ENCODE results near the gene NGFR.

The NGFR gene

DNA sequence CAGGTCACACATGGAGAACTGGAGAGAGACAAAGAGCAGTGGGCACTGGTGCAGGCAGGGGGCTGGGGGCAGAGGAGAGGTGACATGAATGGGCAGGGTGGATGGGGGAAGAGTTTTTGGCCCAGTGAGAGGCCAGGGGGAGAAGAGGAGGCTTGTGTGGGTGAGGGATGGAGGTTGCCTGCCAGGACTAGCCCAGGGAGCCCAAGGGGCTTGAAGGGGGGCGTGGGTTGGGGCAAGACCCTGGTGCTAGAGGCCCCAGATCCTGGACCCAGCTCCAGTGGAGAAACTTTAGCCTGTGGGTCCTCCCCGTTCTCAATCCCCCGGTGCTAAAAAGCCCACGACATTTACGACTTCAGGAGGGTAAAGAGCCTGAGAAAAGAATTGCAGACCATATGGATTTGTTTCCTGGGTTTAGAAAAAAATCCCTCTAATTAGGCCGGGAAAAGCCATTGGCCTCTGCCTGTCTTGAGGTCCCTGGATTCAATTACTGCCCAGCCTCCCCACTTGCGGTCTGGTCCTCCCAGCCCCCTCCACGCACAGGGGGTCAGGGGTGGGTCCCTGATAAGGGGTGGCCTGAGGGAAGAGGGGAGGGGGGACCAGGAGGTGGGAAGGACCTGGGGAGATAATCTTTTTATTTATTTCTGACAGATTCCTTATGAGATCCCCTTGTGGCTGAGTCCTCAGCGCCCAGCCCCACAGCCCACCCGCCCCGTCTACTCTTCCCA, 33.0 kb downstream of the NGFR start:
- no peak overlapping the region for H3K4me3 ChIP-seq (ENCODE audit: low read depth, low read length)
- TF ChIP-seq, protein P1, sequence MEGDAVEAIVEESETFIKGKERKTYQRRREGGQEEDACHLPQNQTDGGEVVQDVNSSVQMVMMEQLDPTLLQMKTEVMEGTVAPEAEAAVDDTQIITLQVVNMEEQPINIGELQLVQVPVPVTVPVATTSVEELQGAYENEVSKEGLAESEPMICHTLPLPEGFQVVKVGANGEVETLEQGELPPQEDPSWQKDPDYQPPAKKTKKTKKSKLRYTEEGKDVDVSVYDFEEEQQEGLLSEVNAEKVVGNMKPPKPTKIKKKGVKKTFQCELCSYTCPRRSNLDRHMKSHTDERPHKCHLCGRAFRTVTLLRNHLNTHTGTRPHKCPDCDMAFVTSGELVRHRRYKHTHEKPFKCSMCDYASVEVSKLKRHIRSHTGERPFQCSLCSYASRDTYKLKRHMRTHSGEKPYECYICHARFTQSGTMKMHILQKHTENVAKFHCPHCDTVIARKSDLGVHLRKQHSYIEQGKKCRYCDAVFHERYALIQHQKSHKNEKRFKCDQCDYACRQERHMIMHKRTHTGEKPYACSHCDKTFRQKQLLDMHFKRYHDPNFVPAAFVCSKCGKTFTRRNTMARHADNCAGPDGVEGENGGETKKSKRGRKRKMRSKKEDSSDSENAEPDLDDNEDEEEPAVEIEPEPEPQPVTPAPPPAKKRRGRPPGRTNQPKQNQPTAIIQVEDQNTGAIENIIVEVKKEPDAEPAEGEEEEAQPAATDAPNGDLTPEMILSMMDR (IDR thresholded peaks at IDR 0.05; ENCODE audit: low read depth, low read length, missing control alignments), result no peak
- in situ Hi-C loops (cut with HindIII; ENCODE audit: low sequenced_read_pairs), result no loop called here
- DNase-seq (ENCODE audit: low read depth), result no peak

DNA sequence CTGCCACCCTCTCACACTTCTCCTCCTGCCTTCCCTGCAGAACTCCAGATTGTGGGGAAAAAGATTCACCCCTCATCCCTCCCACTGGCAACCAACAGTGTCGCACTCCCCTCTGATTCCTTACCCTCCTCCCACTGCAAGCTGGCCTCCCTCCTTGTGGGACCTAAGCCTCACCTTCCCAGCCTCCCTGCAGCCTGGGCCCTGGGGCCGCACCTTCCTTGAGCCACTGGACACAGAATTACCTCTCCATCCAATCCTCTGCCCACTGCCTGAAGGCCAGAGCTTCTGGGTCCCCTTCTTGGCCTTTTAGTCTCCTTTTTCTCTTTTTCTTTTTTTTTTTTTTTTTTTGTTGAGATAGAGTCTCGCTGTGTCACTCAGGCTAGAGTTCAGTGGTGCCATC, 33.9 kb downstream of the NGFR start:
- no peak for DNase-seq (ENCODE audit: low read depth)
- TF ChIP-seq, protein P1 (IDR thresholded peaks at IDR 0.05; ENCODE audit: low read depth, low read length, missing control alignments), result no peak
- in situ Hi-C loops (cut with HindIII; ENCODE audit: low sequenced_read_pairs), result no loop called here
- H3K4me3 ChIP-seq (ENCODE audit: low read depth, low read length), result no peak overlapping the region

DNA sequence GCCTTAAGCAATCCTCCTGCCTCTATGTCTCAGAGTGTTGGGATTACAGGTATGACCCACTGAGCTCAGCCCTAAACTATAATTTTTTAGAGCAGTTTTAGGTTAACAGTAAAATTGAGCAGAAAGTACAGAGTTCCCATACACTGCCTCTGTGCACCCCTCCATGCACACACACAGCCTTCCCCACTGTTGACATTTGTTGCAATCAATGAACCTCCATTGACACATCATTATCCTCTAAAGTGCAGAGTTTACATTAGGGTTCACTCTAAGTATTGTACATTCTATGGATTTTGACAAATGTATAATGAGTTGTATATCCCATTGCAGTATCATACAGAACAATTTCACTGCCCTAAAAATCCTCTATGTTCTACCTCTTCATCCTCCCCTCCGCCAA, 35.0 kb downstream of the NGFR start:
- TF ChIP-seq, protein P1 (IDR thresholded peaks at IDR 0.05; ENCODE audit: low read depth, low read length, missing control alignments), result no peak
- no peak for DNase-seq (ENCODE audit: low read depth)
- H3K4me3 ChIP-seq (ENCODE audit: low read depth, low read length), result no peak overlapping the region
- in situ Hi-C loops (cut with HindIII; ENCODE audit: low sequenced_read_pairs), result no loop called here

DNA sequence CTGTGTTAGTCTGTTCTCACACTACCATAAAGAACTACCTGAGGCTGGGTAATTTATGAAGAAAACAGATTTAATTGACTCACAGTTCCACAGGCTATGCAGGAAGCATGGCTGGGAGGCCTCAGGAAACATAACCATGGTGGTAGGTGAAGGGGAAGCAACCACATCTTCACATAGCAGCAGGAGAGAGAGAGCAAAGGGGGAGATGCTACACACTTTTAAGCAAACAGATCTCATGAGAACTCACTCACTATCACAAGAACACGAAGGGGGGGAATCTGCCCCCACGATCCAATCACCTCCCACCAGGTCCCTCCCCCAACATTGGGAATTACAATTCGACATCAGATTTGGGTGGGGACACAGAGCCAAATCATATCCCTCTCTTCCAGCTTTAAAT, 48.8 kb downstream of the NGFR start:
- TF ChIP-seq, protein P1 (IDR thresholded peaks at IDR 0.05; ENCODE audit: low read depth, low read length, missing control alignments), result no peak
- H3K4me3 ChIP-seq (ENCODE audit: low read depth, low read length), result no peak overlapping the region
- in situ Hi-C loops (cut with HindIII; ENCODE audit: low sequenced_read_pairs), result no loop called here
- no peak for DNase-seq (ENCODE audit: low read depth)

DNA sequence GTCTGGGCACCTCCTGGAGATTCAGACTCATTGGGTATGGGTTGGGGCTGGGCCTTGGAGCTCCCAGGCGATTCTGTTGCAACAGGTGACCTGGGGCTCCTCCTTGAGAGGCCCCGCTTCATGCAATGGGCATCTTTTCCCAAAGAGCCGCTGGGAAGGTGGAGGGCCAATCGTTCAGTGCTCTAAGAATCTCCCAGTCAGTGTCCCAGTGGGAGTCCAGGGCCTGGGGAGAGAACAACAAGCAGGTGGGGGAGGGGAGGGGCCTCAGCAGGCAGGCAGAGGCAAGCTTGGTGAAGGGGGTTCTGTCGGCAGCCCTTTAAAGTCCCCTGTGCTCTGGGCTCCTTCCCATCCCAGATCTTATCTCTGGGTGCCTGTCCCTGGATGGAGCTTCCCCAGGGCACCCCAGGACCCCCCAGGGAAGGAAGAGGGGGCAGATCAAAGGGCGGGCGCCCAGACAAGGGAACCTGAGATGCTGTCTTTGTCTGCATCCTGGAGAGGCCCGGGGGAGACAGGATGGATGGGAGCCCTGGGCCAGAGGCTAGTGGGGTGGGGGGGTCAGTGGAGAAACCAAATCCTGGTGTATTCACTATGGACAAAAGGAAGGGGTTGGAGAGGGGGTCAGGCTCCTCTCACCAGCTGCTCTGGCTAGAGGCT, 50.0 kb downstream of the NGFR start:
- TF ChIP-seq, protein P1 (IDR thresholded peaks at IDR 0.05; ENCODE audit: low read depth, low read length, missing control alignments), result no peak
- in situ Hi-C loops (cut with HindIII; ENCODE audit: low sequenced_read_pairs), result no loop called here
- H3K4me3 ChIP-seq (ENCODE audit: low read depth, low read length), result no peak overlapping the region
- DNase-seq (ENCODE audit: low read depth), result no peak

DNA sequence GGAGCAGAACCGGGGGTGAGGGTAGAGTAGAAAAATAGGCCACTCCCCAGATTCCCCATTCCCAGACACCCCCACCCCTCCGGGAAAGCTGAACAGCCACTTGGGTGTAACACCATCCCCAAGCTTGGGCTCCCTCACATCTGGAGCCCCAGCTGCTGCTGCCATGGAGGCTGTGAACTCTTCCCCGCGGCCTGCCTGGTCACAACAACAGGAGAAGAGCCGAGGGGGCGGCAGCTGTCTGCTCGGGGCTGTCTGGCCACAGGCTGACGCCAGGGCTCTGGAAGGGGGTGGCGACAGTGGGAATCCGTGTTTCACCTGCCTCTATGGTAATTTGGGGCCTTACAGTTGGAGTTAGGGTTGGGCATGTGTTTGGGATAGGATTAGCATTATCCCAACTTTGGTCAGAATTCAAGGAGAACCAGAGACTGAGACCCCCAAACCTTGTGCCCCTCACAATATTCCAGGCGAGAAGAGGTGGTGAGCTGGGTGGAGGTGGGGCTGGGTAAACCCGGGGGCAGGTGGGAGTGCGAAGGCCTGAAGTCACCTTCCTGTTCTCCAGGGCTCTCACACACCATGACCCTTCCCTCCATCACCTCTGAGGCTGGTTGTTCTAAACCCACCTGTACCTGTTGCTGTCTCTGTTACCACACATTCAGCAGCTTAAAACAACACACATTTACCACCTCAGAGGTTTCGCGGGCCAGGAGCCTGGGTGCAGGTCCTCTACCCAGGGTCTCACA, 50.9 kb downstream of the NGFR start:
- TF ChIP-seq, protein P1 (IDR thresholded peaks at IDR 0.05; ENCODE audit: low read depth, low read length, missing control alignments), result no peak
- H3K4me3 ChIP-seq (ENCODE audit: low read depth, low read length), result no peak overlapping the region
- no peak for DNase-seq (ENCODE audit: low read depth)
- in situ Hi-C loops (cut with HindIII; ENCODE audit: low sequenced_read_pairs), result no loop called here
